ENCODE data around the gene MPZL1. TPM values are rescaled to one million over a fixed set of nuclear protein-coding genes. Genes with fewer than 3 reads are reported as not detected.
A peak's percentile ranks its signal among the peaks of the same experiment; 100 is the strongest.
"Not testable (repeated sequence)": the region's sequence is repeated elsewhere in the genome, so short reads cannot be mapped to it uniquely, and the experiment has no call there.

Gene MPZL1
- total RNA-seq, 2 experiments from 2014 or later, result 14.8 to 15.4 TPM

DNA sequence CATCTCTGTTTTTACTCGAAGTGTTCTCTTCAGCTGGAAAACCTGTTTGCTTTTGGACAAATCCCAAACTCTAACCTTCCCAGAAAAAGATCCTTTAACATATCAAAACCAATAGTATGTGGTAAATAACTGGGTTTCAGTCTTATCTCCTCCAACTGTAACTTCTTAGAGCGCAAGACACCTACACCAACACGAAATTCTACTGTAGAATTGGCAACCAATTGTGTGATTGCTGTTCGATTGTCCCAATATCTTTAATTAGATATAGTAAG is 5.8 kb upstream of the MPZL1 start:
- TF ChIP-seq, protein P1, sequence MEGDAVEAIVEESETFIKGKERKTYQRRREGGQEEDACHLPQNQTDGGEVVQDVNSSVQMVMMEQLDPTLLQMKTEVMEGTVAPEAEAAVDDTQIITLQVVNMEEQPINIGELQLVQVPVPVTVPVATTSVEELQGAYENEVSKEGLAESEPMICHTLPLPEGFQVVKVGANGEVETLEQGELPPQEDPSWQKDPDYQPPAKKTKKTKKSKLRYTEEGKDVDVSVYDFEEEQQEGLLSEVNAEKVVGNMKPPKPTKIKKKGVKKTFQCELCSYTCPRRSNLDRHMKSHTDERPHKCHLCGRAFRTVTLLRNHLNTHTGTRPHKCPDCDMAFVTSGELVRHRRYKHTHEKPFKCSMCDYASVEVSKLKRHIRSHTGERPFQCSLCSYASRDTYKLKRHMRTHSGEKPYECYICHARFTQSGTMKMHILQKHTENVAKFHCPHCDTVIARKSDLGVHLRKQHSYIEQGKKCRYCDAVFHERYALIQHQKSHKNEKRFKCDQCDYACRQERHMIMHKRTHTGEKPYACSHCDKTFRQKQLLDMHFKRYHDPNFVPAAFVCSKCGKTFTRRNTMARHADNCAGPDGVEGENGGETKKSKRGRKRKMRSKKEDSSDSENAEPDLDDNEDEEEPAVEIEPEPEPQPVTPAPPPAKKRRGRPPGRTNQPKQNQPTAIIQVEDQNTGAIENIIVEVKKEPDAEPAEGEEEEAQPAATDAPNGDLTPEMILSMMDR (IDR thresholded peaks at IDR 0.05), result no peak
- Mint-ChIP-seq H3K27me3 (peaks cover 6% of the 10 kb centered on the region), H3K36me3 (ENCODE audit: low read depth) (peaks cover 8% of the 10 kb centered on the region), H3K9me3 (no peaks in the 10 kb centered on the region), H3K4me3 (peak overlapping the region; percentile 90), H3K27ac (peak overlapping the region; percentile 95), H3K4me1 (ENCODE audit: low read depth) (peaks cover 26% of the 10 kb centered on the region)
- DNase-seq, result no peak
- intact Hi-C loops (cut with micrococcal nuclease), result loop anchor here (2.0 to 10.0 kb wide), 3 partner anchors 87 to 369 kb away; partner anchors contain the start of genes DCAF6 and MPC2
- no peak for ATAC-seq
- ChIA-PET POLR2A (interaction anchor here (1.2 to 1.8 kb wide), 3 partner anchors 8 to 220 kb away, joined by 3 to 9 read pairs (median 6); partner anchors contain the start of genes DCAF6 and MPC2), CTCF (interaction anchor here (1.1 to 4.2 kb wide), 12 partner anchors 8 to 366 kb away, joined by 3 to 20 read pairs (median 6); partner anchors contain the start of gene CREG1)

DNA sequence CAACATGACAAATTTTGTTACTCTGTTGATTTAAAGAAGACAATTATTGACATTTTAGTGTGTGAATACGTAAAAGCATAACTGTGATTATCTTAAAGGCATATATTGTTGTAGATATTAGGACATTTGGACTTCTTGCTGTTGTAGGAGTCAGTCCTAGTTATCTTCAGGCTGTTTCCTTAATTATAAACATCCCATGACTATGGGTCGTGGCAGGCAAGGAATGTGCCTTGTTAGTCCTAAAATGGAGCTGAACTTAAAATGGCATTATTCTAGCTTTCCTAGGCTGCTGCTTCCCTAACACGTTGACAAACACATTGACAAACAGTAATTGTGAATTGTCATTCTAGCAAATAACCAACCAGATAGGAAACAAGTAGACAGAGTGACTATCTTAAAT is 4.4 kb upstream of the MPZL1 start:
- no peaks in the 10 kb centered on the region for H3K9me3 Mint-ChIP-seq
- TF ChIP-seq, protein P1 (IDR thresholded peaks at IDR 0.05), result no peak
- H3K4me3 Mint-ChIP-seq, result peak overlapping the region; percentile 90
- peaks cover 8% of the 10 kb centered on the region for H3K36me3 Mint-ChIP-seq (ENCODE audit: low read depth)
- ATAC-seq (no peak), DNase-seq (no peak)
- peaks cover 6% of the 10 kb centered on the region for H3K27me3 Mint-ChIP-seq
- intact Hi-C loops (cut with micrococcal nuclease), result loop anchor here (10.0 kb wide), 2 partner anchors 217 to 367 kb away; partner anchors contain the start of genes DCAF6 and MPC2
- CTCF ChIA-PET, result interaction anchor here (1.5 to 3.4 kb wide), 2 partner anchors 86 to 117 kb away, joined by 4 to 13 read pairs; no protein-coding TSS in a partner anchor
- H3K27ac Mint-ChIP-seq, result no peak overlapping the region
- POLR2A ChIA-PET, result interaction anchor here (1.1 to 2.1 kb wide), 2 partner anchors 219 to 863 kb away, joined by 3 to 5 read pairs; partner anchors contain the start of genes DCAF6 and MPC2
- peaks cover 32% of the 10 kb centered on the region for H3K4me1 Mint-ChIP-seq (ENCODE audit: low read depth)

DNA sequence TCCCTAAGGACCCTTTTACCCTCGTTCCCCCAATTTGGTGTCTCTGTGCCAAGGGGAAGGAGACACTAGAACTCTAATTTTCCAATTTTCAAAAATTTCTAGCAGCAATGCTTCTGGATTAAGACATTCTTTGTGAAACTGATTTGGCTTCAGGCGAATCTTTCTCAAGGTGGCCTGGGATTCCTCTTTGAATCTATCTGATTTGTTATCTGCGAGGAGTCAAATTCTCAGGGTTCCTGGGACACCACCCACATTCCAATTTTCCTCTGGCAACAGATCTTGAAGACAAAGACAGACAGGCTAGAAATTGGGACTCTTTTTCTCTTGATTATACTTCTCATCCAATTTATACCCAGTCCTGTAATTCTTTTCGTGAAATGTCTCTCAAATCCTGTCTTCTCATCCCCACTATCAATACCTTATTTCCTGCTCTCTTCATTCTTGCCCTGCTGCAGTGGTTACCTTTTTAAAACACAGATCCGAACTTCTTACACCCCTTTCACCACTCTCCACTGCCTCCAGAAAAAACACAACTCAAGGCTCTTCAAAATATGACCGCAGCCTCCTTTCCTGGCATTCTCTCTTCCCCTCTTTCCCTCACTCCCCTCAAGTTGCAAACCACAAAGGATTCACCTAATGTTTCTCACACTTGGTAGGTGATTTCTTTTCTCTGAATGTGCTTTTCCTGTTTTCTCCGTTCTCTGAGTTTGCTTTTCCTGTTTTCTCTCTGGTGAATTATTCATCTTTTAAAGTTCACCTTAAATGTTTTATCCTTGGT is 2.7 kb upstream of the MPZL1 start:
- peaks cover 38% of the 10 kb centered on the region for H3K4me1 Mint-ChIP-seq (ENCODE audit: low read depth)
- intact Hi-C loops (cut with micrococcal nuclease), result loop anchor here (10.0 kb wide), 2 partner anchors 216 to 366 kb away; partner anchors contain the start of genes DCAF6 and MPC2
- TF ChIP-seq, protein P1 (IDR thresholded peaks at IDR 0.05), result no peak
- H3K36me3 Mint-ChIP-seq (ENCODE audit: low read depth), result peaks cover 8% of the 10 kb centered on the region
- H3K9me3 Mint-ChIP-seq, result no peaks in the 10 kb centered on the region
- DNase-seq (no peak), ATAC-seq (no peak)
- CTCF ChIA-PET, result interaction anchor here (0.6 to 3.4 kb wide), 2 partner anchors 84 to 85 kb away, joined by 3 to 13 read pairs; no protein-coding TSS in a partner anchor
- no peak overlapping the region for H3K4me3 Mint-ChIP-seq
- peaks cover 6% of the 10 kb centered on the region for H3K27me3 Mint-ChIP-seq
- POLR2A ChIA-PET, result no interaction called here
- no peak overlapping the region for H3K27ac Mint-ChIP-seq

DNA sequence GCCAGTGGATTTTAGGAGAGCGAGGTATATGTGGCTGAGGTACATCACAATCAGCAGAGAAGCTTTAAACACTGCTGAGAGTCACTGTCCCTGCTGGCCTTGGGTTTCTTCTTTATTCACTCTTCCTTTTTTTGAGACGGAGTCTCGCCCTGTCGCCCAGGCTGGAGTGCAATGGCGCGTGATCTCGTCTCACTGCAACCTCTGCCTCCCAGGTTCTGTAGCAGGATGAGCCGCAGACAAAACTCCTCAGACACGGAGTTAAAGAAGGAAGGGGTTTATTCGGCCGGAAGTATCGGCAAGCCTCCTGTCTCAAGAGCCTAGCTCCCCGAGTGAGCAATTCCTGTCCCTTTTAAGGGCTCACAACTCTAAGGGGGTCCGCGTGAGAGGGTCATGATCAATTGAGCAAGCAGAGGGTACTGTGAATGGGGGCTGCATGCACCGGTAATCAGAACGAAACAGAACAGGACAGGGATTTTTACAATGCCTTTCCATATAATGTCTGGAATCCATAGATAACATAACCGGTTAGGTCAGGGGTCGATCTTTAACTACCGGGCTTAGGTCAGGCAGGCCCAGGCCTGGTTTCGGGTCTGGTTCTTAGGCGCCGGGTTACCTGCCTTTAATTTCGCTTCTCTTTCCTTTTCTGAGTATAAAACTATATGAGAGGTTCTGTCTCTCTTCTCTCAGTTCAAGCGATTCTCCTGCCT is 1.9 kb upstream of the MPZL1 start:
- POLR2A ChIA-PET, result interaction anchor here (0.5 kb wide), 1 partner anchor 83 kb away, joined by 3 read pairs; no protein-coding TSS in a partner anchor

DNA sequence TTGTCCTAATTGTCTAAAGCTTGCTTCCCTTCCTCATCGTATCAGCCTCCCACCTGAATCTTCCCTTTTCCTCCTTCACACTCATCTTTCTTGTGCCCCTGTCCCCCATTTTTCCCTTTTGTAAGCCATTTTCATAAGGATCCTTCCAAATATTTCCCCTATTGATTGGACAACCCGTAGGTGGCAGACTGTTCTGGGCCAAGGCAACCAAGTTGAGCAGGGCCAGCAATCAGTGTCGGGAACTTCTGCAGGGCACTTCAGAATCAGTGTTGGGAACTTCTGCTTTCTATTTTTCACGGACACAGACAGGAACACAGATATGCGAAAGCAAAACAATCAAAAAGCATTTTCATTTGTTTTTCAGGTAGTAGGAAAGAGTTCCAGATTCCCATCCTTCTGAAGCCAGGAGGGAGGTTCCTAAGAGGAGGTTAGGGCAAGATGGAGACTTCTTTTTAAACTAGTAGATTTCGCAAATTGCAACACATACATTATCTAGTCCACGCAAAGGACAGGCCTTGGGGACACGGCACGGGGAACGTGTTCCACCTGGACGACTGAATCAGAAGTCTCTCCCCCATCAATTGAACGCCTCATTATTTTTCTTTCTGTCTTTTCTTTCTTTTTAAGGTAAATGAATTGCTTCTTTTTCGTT is 691 bp upstream of the MPZL1 start:
- peaks cover 46% of the 10 kb centered on the region for H3K4me1 Mint-ChIP-seq (ENCODE audit: low read depth)
- CTCF ChIA-PET, result interaction anchor here (0.8 kb wide), 1 partner anchor 12 kb away, joined by 3 read pairs; no protein-coding TSS in a partner anchor
- TF ChIP-seq, protein P1 (IDR thresholded peaks at IDR 0.05), result no peak
- intact Hi-C loops (cut with micrococcal nuclease), result no loop called here
- ATAC-seq (no peak), DNase-seq (no peak)
- no peaks in the 10 kb centered on the region for H3K27me3 Mint-ChIP-seq
- H3K4me3 Mint-ChIP-seq, result peak overlapping the region; percentile 85
- H3K36me3 Mint-ChIP-seq (ENCODE audit: low read depth), result peaks cover 5% of the 10 kb centered on the region
- POLR2A ChIA-PET, result no interaction called here
- peak overlapping the region; percentile 47 for H3K27ac Mint-ChIP-seq
- H3K9me3 Mint-ChIP-seq, result no peaks in the 10 kb centered on the region

More for the DNA sequence above, 1.9 kb upstream of the MPZL1 start:
- H3K27ac Mint-ChIP-seq; H3K27me3 Mint-ChIP-seq; ATAC-seq; H3K9me3 Mint-ChIP-seq; H3K4me3 Mint-ChIP-seq; DNase-seq; CTCF ChIA-PET; H3K36me3 Mint-ChIP-seq (ENCODE audit: low read depth): not testable (repeated sequence)
- H3K4me1 Mint-ChIP-seq (ENCODE audit: low read depth), result peaks cover 43% of the 10 kb centered on the region
- intact Hi-C loops (cut with micrococcal nuclease), result loop anchor here (10.0 kb wide), 2 partner anchors 215 to 365 kb away; partner anchors contain the start of genes DCAF6 and MPC2
